Thyroid gland (tissue), 4 donors: ENCODE measurements around the gene KCNIP3. TPM values are rescaled to one million over a fixed set of nuclear protein-coding genes. Genes with fewer than 3 reads are reported as not detected.

ENCODE experiments used
- DNase-seq, 2 donors: peaks; one replicate each; pipeline ENCODE4 v3.0.0-alpha.2; 2019
- H3K27ac ChIP-seq, 3 donors: fragments of 200-600 bp; sonication (generic); 1 replicate in 2 of 3; 2 replicates in 1 of 3; pipeline ENCODE4 v1.5.1; 2016 to 2019; ENCODE audit warnings: mild to moderate bottlenecking in 1 of 3, moderate library complexity in 1 of 3
- H3K27me3 ChIP-seq: fragments of 200-600 bp; sonication (generic); one replicate; pipeline ENCODE4 v1.5.1; 2019
- H3K36me3 ChIP-seq, 2 donors: fragments of 200-600 bp; sonication (generic); one replicate each; pipeline ENCODE4 v1.5.1; 2016 to 2019
- H3K4me1 ChIP-seq, 2 donors: fragments of 200-600 bp; sonication (generic); one replicate each; pipeline ENCODE4 v1.5.1; 2017 to 2019
- H3K4me3 ChIP-seq, 3 donors: fragments of 200-600 bp; sonication (generic); replicated peaks in 1 of 3; 1 replicate in 2 of 3; 2 replicates in 1 of 3; pipeline ENCODE4 v1.5.1; 2016; ENCODE audit warnings: mild to moderate bottlenecking in 1 of 3
- H3K9me3 ChIP-seq: fragments of 200-600 bp; sonication (generic); one replicate; pipeline ENCODE4 v1.5.1; 2017
- POLR2A ChIP-seq, 2 donors: fragments of 450-650 bp; IDR thresholded peaks; one replicate each; pipeline ENCODE4 v1.6.1; 2017; ENCODE audit warnings: antibody characterized with exemption in 2 of 2, mild to moderate bottlenecking in 2 of 2, moderate library complexity in 1 of 2
- WGBS, 2 donors: methylation state at CpG; one replicate each; pipeline ENCODE4 v1.1.5; 2017; 5-methylcytosine and 5-hydroxymethylcytosine counted together
- intact Hi-C: fragments of 100-400 bp; cut with DNase I; formaldehyde crosslinking; loops from one replicate; pipeline ENCODE4 v1.15.1; 2023
- total RNA-seq, 4 donors: library from RNA; depleted of rRNA; stranded (reverse); fragments of >200 nt; gene quantifications; one replicate each; pipeline ENCODE4 v1.2.3, GENCODE V29; 2016
- TF ChIP-seq, protein P1 (sequence below), 6 experiments: fragments of 200-600 bp in 3 of 6; fragments of 450-650 bp in 3 of 6; sonication (generic) in 3 of 6; IDR thresholded peaks; one replicate each; pipeline ENCODE4 v1.5.1; 2016 to 2019; ENCODE audit warnings: antibody characterized with exemption in 6 of 6, mild to moderate bottlenecking in 2 of 6, inconsistent platforms in 1 of 6, moderate library complexity in 1 of 6

KCNIP3 gene
- total RNA-seq, 4 donors from 2014 or later = 37.1 to 66.5 (median 51.1) TPM

DNA sequence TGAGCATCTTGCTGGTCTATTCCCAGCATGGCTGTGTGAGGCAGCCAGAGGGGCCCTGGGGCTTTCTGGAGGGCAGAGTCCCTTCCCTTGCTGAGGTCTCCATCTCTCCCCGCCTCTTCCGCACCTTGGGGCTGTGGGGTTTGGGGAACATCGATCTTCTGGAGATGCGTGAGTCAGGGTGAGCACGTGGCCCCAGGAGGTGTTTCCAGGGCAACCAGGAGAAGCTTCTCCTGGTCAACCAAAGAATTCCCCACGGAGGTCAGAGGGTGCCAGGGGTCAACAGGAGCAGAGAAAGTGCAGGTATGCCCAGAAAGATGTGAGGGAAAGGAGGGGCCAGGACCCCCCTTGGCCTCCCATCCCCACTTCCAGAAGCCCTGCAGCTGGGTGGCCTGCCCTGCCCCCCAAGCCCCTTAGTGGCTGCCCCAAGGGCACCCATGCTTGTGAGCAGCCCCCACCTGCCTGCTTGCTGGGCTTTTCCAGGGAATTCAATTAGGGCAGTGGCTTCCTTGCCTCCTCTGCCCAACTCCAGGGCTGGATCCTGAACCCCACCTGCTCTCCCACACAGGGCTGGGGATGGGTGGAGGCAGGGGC, 25.7 kb upstream of the KCNIP3 start:
- DNase-seq = no peak

DNA sequence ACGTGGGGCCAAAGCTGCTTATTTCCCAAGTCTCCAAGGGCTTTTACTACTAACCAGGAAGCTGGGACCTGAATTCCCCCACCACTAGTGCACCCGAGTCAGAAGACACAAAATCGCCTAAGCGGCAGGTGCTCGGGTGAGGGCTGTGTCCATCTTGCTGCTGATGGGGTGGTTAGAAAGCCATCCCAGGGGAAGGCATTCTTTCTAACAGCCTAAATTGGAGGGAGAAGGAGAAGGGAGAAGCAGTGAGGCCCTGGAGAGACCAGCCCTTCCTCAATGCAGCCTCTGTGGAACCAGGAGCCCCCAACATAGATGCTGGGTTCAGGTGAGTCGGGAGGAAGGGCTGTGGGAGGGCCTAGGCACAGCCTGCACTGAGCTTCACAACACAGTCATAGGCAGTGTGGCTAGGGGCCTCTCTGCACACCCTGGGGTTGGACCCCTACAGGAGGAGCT, 24.8 kb upstream of the KCNIP3 start:
- DNase-seq = no peak
- peaks cover 34 to 35% of the 10 kb centered on the region in 2 donors for H3K4me1 ChIP-seq
- no peaks in the 10 kb centered on the region for H3K9me3 ChIP-seq
- no peak overlapping the region for H3K27ac ChIP-seq
- no peaks in the 10 kb centered on the region for H3K36me3 ChIP-seq
- TF ChIP-seq, protein P1, sequence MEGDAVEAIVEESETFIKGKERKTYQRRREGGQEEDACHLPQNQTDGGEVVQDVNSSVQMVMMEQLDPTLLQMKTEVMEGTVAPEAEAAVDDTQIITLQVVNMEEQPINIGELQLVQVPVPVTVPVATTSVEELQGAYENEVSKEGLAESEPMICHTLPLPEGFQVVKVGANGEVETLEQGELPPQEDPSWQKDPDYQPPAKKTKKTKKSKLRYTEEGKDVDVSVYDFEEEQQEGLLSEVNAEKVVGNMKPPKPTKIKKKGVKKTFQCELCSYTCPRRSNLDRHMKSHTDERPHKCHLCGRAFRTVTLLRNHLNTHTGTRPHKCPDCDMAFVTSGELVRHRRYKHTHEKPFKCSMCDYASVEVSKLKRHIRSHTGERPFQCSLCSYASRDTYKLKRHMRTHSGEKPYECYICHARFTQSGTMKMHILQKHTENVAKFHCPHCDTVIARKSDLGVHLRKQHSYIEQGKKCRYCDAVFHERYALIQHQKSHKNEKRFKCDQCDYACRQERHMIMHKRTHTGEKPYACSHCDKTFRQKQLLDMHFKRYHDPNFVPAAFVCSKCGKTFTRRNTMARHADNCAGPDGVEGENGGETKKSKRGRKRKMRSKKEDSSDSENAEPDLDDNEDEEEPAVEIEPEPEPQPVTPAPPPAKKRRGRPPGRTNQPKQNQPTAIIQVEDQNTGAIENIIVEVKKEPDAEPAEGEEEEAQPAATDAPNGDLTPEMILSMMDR (IDR thresholded peaks at IDR 0.05) = no peak
- no peak for TF ChIP-seq POLR2A (IDR thresholded peaks at IDR 0.05)
- no peak overlapping the region for H3K4me3 ChIP-seq
- H3K27me3 ChIP-seq = no peaks in the 10 kb centered on the region
- WGBS, 2 donors = 84 to 93% methylated on average over 6 of the region's 6 CpGs
- intact Hi-C loops = no loop called here

More for the DNA sequence above, 25.7 kb upstream of the KCNIP3 start:
- H3K4me1 ChIP-seq = peaks cover 26% of the 10 kb centered on the region in 2 donors
- H3K4me3 ChIP-seq = no peak overlapping the region
- H3K27me3 ChIP-seq = no peaks in the 10 kb centered on the region
- no peaks in the 10 kb centered on the region for H3K9me3 ChIP-seq
- H3K27ac ChIP-seq = no peak overlapping the region
- TF ChIP-seq POLR2A (IDR thresholded peaks at IDR 0.05) = no peak
- TF ChIP-seq, protein P1 (IDR thresholded peaks at IDR 0.05) = no peak
- WGBS, 2 donors = 80 to 83% methylated on average over 6 of the region's 6 CpGs
- no peaks in the 10 kb centered on the region for H3K36me3 ChIP-seq
- intact Hi-C loops = no loop called here

GRCh38 chr2:95272781-95273180, 24.4 kb upstream of the KCNIP3 start:
- Histone ChIP-seq H3K36me3 (no peaks in the 10 kb centered on the region), H3K4me3 (no peak overlapping the region), H3K9me3 (no peaks in the 10 kb centered on the region), H3K4me1 (peaks cover 39% of the 10 kb centered on the region in 2 donors), H3K27ac (no peak overlapping the region), H3K27me3 (no peaks in the 10 kb centered on the region)
- no peak for TF ChIP-seq POLR2A (IDR thresholded peaks at IDR 0.05)
- TF ChIP-seq, protein P1 (IDR thresholded peaks at IDR 0.05) = no peak
- 91 to 100% methylated on average over 1 of the region's 1 CpG for WGBS, 2 donors
- DNase-seq = no peak
- intact Hi-C loops = no loop called here

DNA sequence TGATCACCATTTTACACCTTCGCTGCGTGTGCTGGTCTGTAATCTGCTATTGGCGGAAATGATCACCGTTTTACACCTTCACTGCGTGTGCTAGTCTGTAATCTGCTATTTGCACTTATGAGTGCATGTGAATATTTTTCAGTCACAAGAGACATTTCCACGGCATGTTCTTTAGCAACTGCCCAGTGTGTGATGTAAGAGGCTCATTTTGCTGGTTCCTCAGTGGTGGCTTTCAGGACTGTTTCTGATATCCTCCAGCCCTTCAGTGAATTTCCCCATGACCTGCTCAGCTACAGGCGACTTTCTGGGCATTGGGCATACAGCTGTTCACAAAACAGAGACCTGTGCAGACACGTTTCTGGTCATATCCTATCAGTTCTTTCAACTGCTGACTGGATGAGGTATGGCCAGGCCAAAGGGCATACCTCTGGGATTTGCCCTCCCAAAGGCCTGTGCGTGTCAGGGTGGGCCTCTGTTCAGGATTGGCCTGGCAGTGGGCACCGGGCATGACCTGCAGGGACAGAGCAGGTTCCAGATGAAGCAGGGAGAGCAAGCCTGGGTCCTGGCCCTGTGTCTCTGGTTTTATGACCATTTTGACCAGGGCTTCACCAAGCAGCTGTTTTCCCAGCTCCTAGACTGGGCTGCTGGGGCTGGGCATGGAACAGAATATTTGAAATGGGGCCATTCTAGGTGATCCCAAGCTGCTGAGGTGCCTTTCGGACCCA, 23.4 kb upstream of the KCNIP3 start:
- no peak for DNase-seq
- Histone ChIP-seq H3K27me3 (no peaks in the 10 kb centered on the region), H3K9me3 (no peaks in the 10 kb centered on the region), H3K4me1 (peaks cover 39 to 44% of the 10 kb centered on the region in 2 donors), H3K36me3 (no peaks in the 10 kb centered on the region), H3K27ac (peak overlapping the region; percentile 67 to 83 (median 77)), H3K4me3 (no peak overlapping the region)
- intact Hi-C loops = no loop called here
- 87 to 90% methylated on average over 10 to 11 of the region's 11 CpGs for WGBS, 2 donors
- TF ChIP-seq POLR2A (IDR thresholded peaks at IDR 0.05) = no peak
- TF ChIP-seq, protein P1 (IDR thresholded peaks at IDR 0.05) = peak in 1 of 6 experiments; percentile 35
